Astrocyte of the cerebellum (primary cell): Measurements from ENCODE around the gene MAGEA11.
"Not testable (repeated sequence)": the region's sequence is repeated elsewhere in the genome, so short reads cannot be mapped to it uniquely, and the experiment has no call there.

Experiments
- DNase-seq: peaks from one replicate; pipeline ENCODE4 v3.0.0-alpha.2; 2011; ENCODE audit warnings: low read depth
- H3K4me3 ChIP-seq: 2 replicates; pipeline ENCODE4 v1.5.1; 2011; ENCODE audit warnings: mild to moderate bottlenecking, low read depth, low read length, moderate library complexity
- CTCF ChIP-seq: IDR thresholded peaks from 2 replicates; pipeline ENCODE4 v1.5.1; 2012; ENCODE audit warnings: low read length, low read depth, moderate library complexity, mild to moderate bottlenecking; ENCODE audit errors: missing control alignments
- in situ Hi-C: cut with HindIII; loops from 2 replicates; pipeline ENCODE4 v1.10.0; 2017; ENCODE audit warnings: low sequenced_read_pairs

The MAGEA11 gene

DNA sequence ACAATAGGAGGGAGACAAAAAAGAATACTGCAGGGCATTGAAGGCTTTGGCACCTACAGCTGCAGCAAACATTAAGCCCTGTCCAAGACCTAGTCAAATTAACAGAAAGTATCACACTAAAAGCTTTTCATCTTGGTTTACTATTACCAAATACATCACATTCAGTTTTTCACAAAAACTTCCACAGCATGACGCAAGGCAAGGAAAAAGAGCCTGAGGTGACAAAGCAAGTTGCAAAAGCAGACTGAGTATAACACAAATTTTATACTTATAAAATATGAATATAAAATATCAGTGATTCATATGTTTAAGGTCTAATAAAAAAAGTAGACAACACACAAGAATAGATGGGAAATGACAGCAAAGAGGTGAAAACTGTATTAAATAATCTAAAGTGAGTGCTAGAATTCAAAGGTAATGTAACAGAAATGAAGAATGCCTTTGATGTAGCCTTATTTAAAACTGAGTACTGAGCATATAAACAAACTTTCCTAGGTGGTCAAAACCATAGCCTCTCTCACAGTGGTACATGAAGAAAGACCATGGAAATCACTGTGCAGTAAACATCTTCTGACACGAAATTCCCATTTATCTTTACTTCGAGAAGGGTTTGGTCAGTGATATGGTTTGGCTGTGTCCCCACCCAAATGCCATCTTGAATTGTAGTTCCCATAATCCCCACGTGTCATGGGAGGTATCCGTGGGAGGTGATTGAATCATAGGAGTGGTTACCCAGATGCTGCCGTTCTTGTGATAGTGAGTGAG, 27.7 kb upstream of the MAGEA11 start:
- DNase-seq = no peak
- in situ Hi-C loops = no loop called here
- TF ChIP-seq CTCF = no peak
- H3K4me3 ChIP-seq = no peak overlapping the region

DNA sequence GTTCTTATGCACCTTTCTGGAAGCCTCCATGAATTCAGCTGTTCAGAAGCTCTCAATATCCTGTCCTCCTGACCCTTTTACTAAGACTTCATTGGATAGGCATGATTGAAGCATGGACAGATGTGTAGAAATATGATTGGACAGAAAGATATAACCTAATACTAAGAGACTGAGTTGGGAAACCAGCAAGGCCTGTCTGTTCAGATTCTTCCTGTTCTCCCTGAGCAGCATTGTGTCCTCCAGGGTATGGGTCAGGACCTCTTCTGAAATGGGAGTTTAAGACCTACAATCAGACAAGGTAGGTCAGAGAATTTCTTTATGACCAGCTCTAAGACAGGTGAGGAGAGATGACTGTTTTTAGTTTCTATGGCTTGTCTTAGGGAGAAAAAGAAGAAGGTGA, 23.9 kb upstream of the MAGEA11 start:
- no peak for DNase-seq
- no peak overlapping the region for H3K4me3 ChIP-seq
- no peak for TF ChIP-seq CTCF
- in situ Hi-C loops = no loop called here

DNA sequence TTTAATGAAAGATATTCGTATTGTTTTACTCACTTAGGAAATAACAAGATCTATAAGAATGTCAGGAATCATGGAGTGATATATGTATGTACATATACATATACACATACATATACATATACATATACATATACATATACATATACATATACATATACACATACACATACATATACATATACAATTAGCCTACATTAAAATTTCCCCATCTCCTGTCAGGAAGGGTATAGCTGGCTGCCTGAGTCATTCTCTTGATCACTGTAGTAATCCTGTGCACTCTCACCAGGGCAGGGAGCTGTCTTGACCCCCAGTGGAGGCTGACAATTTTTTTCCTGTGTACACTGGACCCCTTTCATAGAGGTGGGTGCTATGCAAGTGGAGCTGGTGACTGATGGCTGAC, 23.3 kb upstream of the MAGEA11 start:
- in situ Hi-C loops = no loop called here
- TF ChIP-seq CTCF = no peak
- no peak overlapping the region for H3K4me3 ChIP-seq
- DNase-seq = no peak

- no peak for DNase-seq
- H3K4me3 ChIP-seq = no peak overlapping the region
- in situ Hi-C loops = no loop called here
- TF ChIP-seq CTCF = no peak
These were observed 20.1 kb upstream of the MAGEA11 start for GRCh38 chrX:149691794-149692193.

DNA sequence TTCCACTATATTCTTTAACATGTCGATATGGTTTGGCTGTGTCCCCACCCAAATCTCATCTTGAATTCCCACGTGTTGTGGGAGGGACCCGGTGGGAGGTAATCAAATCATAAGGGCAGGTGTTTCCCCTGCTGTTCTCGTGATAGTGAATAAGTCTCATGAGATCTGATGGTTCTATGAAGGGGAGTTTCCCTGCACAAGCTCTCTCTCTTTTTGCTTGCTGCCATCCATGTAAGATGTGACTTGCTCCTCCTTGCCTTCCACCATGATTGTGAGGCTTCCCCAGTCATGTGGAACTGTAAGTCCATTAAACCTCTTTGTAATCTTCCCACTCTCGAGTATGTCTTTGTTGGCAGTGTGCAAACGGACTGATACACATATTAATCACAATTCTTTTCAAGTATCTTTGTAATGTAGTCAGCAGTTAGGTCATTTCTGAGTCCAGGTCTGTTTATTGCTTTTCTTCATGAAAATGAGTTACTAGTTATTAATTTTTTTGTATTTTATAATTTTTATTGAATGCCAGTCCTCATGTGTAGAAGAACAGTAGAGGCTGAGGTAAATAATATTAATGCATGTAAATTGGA, 19.1 kb upstream of the MAGEA11 start:
- DNase-seq, in situ Hi-C loops: not testable (repeated sequence)

DNA sequence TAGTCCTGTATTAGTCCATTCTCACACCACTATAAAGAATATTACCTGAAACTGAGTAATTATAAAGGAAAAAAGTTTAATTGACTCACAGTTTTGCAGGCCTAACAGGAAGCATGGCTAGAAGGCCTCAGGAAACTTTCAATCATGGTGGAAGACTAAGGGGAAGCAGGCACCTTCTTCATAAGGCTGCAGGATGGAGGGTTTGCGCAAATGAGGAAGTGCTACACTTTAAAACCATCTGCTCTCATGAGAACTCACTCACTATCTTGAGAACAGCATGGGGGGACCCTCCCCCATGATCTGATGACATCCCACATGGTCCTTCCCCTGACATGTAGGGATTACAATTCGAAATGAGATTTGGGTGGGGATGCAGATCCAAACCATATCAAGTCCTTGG, 12.1 kb upstream of the MAGEA11 start:
- TF ChIP-seq CTCF = no peak
- in situ Hi-C loops = no loop called here
- no peak for DNase-seq
- H3K4me3 ChIP-seq = no peak overlapping the region

More for the DNA sequence above, 19.1 kb upstream of the MAGEA11 start:
- not testable (repeated sequence) for H3K4me3 ChIP-seq

DNA sequence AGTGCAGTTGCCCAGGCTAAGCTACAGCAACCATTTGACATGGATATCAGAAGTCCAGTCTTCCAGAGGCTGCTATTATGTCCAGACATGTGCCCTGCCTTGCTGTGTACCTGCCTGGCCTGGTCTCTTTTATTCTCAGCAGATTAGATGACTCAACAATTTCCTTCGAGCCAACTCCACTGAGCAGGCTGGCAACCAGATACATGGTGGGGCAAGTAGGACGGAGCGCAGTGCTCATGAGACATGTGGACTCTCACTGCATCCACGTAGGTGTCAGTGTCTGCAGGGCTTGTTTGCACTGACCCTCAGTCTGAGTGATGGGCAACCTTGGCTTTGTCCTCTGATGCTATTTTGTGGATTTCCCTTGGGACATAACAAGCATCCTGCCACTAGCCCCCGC, 7.2 kb upstream of the MAGEA11 start:
- in situ Hi-C loops = no loop called here
- TF ChIP-seq CTCF = no peak
- H3K4me3 ChIP-seq = no peak overlapping the region
- DNase-seq = no peak
